Inflammatory macrophage treated with lipopolysaccharide for 1 hour (primary cell): ENCODE measurements around the gene DHX8.
"Not testable (repeated sequence)": the region's sequence is repeated elsewhere in the genome, so short reads cannot be mapped to it uniquely, and the experiment has no call there.

Source experiments
- DNase-seq, 2 donors: peaks; one replicate each; pipeline ENCODE4 v3.0.0-alpha.2; 2020 to 2022

DHX8 gene

DNA sequence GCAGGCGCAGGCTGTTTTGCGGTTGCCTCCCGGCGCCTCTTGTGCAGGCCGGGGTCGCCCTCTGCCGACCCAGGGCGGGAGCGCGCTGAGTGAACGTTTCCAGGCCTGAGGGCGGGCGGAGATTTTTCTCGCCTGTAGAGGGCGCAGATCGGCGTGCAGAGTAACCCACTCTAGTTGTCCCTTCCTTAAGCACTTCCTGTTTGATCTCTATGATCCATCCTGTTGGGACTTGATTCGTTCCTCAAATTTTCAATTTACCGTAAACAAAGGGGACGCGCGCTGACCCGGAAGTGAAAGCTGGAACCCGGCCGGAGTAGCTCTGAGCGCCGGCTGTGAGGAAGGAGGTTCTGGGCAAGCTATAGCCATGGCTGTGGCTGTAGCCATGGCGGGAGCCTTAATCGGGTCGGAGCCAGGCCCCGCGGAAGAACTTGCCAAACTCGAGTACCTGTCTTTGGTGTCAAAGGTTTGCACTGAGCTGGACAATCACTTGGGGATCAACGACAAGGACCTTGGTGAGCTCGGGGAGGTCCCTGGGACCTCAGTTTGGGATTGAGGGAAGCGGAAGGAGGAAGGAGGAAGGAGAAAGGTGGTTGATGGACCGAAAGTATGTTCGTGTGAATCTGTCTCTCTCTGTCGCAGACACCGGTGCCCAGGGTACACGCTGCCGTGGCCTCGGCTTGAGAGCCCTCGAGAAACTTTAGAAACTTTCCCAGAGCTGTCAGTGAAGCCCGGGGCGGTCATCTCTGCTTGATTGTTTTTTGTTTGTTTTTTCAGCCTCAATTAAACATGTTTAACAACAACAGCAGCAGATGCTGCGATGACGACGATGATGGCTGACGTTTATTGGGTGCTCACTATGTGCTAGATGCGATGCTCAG, at the start of gene DHX8:
DHX8 (plus strand) TSS at position 302 of the 878 bp plus-strand sequence; CDS start at position 365, 63 bp downstream.
- peak; percentile 98 to 100 for DNase-seq

DNA sequence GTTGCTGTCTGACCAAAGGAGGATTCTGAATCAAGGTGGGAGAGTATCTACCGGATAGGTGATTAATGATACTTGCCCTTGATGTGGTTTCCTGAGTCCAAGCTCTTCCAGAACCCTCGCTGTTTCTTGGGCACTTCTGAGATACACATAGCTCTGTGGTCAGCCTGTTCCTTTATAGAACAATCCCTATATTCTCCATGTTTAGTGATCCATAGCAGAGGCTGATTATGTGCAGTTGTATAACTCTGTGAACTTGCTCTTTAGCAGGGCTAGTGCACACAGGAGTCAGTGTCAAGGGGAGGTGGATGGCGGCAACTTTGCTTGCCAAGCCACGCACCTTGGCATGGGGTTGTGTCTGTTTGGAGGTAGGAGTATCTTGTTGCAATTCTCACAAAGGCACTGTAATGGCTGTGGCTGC, 48.9 kb upstream of the DHX8 start:
- DNase-seq, result no peak

DNA sequence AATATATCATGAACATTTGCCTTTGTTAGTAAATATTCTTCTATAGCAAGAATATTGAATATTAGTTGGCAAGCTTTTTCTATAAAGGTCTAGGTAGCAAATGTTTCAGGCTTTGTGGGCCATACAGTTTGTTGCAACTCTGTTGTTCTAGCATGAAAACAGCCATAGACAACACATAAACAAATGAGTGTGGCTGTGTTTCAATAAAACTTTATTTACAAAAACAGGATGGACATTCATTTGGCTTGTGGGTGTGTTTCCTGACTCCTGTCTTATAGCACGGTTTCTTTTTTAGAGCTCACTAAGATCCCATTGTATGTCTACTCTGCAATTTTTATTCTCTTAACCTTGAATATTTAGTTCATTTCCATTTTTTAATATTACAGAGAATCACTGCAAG, 46.0 kb upstream of the DHX8 start:
- no peak for DNase-seq

DNA sequence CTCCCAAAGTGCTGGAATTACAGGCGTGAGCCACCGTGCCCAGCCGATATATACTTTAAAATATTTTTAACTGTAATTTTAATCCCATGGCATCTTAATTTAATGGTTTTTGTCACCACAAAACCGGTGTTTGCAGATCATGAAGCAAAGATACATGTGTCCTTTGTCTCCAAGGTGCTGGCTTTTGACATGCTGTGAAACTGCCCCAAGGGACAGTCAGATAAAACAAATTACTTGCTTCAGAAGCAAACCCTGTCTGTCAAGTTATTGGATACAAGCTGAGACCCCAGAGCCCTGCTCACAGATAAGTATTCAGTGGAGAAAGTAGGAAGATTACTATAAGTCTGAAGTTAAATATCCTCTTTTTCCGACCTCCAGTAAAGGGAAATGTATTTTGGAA, 45.1 kb upstream of the DHX8 start:
- no peak for DNase-seq

DNA sequence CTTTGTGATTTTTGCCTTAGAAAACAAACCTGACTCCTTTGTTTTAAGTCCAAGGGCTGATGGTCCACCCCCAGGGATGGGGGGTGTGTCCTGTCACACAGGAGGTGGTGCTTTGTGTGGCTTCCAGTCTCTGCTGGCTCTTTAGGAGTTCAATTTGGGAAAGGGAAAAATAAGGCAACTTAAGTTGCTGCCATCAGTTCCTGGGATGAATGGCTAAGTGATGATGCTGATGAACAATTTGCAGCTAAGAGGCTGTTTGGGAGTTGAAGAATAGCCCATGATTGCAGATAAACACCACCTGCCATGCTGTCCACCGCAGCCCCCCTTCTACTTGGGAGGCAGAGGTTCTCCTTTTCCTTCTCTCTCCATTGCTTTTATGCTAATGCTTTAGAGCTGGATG, 44.7 kb upstream of the DHX8 start:
- DNase-seq, result no peak

DNA sequence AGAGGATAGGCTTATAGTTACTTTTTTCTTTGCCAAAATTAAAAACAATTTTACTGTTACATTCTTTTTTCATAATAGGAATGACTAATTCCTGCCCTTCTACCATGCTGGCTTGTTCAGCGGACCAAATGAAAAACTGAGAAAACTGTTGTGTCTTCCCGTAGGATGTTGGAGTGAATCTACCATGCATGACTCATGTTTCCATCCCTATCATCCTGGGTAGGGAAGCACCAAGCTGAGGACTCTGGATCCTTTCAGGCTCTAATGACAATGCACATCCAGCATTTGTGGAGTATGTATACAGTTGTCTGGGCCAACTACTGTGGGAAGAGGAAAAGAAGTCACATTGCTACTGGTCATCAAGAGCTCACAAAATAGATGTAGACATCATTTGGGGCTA, 41.1 kb upstream of the DHX8 start:
- no peak for DNase-seq

DNA sequence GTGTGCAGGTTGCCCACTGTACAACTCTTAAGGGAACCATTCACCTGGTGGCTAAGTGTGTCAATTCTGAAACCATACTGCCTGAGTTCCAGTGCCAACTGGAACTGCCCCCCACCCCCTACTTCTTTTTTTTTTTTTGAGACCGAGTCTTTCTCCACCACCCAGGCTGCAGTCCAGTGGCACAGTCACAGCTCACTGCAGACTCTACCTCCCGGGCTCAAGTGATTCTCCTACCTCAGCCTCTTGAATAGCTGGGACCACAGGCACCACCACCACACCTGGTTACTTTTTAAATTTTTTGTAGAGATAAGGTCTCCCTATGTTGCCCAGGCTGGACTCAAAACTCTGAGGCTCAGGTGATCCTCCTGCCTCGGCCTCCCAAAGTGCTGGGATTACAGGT, 40.4 kb upstream of the DHX8 start:
- DNase-seq, result no peak

DNA sequence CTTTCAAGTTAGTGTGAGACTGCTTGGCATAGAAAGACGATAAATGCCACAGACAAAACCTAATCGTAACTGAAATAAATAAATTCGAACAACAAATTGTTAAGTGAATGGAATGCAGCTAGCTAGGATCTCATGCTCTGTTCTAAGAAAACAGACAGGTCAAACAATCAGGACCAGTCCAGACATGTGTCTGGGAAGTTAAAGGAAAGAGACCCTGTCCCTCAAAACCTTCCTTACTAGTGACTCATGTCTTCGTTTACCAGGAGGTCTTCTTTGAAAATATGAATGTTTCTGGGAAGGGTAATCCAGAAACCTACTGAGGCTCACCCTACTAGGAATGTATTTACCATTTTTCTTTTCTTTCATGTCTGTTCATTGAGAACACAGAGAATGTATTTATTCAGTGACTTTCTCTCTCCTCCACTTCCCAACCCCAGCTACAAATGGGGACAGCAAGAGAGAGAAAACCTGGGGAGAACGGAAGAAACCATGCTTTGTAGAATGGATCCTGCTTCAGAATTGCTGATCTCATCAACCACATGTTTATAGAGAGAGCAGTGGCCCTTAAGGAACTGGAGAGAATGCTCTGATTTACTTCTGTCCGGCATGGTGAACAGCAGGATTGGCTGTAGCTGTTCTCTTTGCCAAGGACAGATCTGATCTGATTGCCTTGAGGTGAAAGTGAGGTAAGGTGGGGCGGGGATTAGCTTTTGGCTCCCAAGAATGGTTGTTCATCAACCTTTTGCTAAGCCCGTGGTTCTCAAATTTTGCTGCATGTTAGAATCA, 39.4 kb upstream of the DHX8 start:
- no peak for DNase-seq

DNA sequence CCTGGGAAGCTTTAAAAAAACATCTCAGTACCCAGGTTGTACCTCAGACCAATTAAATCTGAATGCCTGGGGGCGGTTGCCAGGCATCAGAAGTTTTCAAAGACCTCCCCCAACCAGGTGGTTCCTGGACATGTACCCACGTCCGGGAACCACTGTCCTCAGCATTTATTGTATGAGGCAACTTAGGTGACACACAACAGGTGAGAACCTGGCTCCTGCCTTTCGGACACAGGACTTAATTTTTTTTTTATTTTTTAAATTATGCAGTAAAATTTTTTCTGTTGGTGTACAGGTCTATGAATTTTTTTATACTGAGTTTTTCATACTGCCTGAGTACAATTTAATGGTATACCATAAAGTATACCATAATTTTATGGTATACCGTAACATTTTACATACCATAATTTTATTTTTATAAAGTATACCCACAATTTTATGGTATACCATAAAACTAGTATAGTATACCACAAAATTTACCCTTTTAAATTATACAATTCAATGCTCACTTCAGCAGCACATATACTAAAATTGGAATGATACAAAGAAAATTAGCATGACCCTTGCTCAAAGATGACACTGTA, 38.7 kb upstream of the DHX8 start:
- DNase-seq, result no peak

DNA sequence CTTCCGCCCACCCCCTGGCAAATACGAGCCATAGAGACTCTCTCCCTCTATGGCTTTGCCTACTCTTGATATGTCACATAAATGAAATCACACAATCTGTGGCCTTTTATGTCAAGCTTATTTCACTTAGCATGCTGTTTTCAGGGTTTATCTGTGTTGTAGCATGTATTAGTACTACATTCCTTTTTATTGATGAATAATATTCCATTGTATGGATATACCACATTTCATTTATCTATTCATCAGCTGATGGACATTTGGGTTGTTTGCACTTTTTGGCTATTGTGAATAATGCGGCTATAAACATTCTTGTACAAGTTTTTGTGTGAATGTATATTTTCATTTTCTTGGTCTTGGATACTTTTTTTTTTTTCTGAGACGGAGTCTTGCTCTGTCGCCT, 37.0 kb upstream of the DHX8 start:
- no peak for DNase-seq

DNA sequence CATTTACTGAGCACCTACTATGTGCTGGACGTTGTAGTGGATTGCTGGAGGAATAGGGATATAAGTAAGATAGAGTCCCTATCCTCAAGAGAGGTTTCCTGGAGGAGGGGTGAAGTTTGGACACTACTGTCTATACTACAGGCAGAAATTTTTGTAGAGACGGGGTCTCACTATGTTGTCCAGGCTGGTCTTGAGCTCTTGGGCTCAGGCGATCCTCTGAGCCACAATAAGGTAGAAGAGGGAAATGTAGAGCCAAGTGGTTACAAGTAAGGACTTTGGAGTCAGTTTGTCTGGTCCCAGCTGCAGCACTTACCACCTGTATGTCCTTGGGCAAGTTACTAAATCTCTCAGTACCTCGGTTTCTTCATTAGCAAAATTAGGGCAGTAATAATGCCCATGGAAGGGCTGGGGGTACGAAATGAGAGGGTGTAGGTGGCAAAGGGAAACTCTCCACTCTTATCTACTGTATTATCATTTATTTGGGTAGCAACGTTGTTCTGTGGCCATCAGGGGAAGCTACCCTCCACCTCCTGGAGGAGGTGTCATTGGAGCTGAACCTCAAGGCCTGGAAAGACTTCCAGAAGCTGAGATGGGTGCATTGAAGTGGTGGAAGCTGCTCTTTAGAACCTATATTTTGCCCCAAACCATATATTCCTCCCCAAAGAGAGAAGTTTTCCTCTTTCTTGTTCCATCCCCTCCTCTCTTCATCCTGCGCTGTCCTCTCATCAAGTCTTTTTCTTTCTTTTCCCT, 34.9 kb upstream of the DHX8 start:
- no peak for DNase-seq

DNA sequence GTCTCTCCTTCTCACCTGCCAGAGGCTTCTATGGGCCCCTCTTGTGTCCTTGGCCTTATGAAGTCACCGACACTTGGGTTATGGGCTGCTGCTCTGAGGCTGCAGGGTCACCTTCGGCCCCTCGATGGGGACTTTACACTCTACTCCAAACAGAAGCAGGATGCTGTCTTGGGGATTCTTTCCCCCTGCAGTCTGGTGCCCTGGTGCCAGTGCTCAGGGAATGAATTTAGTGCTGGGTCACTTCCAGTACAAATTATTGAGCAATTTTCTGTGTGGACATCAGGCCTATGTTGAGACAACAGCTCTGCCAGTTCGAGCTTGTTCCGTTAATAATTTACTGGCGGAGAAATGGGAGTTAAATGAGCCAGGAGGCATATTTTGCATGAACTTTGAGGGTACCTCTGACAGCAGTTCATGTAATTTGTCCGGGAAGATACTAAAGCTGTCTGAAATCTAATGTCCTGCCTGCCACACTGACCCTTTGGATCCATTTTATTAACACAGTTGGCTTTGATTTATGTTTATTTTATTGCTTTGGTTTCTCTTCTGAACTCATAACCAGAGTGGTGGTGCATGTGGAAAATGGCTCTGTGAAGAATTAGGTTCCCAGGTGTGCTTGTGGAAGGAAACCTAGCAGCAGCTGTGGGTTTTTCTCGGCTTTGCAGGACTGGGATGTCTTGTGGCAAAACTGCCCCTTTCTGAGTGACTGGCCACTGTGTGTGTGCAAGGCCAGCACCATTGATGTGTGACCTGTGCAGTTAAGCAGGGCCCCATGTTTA, 34.1 kb upstream of the DHX8 start:
- DNase-seq, result no peak

DNA sequence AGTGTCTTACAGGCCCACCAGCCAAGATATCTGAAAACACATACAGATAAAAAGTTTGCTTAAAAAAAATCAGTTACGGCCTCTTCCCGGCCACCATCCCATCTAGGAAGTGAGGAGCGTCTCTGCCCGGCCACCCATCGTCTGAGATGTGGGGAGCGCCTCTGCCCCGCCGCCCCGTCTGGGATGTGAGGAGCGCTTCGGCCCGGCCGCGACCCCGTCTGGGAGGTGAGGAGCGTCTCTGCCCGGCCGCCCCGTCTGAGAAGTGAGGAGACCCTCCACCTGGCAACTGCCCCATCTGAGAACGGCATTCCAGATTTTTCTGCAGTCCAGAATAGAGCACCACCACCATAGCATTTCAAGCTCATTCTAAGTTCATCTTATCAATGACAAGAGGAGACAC, 33.0 kb upstream of the DHX8 start:
- not testable (repeated sequence) for DNase-seq

DNA sequence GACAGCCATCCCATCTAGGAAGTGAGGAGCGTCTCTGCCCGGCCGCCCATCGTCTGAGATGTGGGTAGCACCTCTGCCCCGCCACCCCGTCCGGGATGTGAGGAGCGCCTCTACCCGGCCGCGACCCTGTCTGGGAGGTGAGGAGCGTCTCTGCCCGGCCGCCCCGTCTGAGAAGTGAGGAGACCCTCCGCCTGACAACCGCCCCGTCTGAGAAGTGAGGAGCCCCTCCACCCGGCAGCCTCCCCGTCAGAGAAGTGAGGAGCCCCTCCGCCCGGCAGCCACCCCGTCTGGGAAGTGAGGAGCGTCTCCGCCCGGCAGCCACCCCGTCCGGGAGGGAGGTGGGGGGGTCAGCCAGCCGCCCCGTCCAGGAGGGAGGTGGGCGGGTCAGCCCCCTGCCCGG, 32.0 kb upstream of the DHX8 start:
- DNase-seq, result not testable (repeated sequence)

DNA sequence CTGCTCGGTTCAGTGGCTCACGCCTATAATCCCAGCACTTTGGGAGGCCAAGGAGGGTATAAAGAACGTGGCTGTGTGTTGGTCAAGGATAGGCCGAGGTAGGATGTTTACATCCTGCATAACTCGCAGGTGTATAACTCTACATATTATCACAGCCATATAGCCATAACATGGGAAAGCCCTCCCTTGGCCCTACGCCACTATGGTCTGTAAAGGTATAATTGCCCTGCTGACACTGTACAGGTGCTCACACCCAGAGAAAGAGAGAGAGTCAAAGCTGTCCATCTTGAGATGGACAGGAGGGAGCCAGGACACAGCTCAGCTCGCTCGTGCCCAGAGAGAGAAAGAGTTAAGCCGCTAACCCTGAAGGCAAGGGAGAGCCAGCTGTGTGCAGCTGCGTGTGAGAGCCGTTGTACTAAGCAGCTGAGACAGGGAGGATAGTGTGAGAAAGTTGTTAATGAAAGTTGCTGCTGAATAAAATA, 30.4 kb upstream of the DHX8 start:
- no peak for DNase-seq

DNA sequence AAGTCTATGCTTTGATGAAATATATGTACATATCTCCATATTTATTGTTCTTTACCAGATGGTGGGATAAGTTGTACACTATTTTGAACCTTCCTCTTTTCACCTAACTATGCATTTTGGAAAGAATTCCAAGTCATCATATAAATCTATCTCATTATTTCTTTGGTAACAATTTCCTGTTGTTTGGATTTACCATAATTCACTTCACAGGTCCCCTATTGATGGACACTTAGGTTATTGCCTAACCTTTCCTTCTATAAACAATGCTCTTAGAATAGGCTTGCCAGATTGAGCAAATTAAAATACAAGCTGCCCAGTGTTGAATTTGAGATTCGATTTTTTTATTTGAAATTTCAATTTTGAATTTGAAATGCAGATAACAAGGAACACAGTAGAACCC, 28.9 kb upstream of the DHX8 start:
- no peak for DNase-seq

DNA sequence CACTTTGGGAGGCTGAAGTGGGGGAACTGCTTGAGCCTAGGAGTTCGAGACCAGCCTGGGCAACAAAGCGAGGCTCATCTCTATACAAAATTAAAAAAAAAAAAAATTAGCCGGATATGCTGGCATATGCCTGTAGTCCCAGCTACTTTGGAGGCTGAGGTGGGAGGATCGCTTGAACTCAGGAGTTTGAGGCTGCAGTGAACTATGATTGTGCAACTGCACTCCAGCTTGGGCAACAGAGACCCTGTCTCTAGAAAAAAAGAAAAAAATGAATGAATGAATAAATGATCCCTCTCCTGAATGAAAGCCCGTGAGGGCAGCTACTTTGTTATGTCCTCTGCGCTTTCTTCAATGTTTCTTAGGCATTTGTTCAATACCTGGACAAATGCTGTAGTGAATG, 27.7 kb upstream of the DHX8 start:
- DNase-seq, result no peak

DNA sequence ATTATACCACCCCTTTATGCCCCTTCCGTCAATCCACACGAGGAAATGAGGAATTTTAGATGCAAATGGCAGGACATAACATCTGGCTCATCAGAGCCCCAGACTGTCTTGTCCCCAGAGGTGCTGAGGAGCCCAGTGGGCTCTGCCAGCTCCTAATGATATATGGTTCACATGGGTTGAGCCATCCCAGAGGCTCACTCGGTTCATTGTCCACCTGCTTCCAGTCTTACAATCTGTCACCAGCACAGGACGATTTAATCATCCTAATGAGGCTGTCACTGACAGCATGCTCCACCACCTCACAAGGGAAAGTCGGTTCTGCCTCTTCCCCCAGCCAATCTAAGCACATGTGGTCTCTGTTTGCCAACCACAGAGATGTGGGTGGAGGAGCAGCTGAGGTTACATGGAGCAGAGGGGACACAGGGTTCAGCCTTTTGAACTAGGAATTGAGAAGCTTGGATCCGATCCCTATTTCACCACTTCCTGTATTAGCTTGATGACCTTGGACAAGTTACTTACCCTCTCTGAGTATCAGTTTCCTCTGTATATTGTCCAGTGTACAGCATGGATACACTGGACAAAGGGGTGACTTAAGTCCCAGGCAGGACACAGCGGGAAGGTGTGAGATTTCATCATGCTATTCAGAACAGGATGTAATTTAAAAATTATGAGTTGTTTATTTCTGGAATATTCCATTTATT, 27.0 kb upstream of the DHX8 start:
- DNase-seq, result peak; percentile 75 to 99

DNA sequence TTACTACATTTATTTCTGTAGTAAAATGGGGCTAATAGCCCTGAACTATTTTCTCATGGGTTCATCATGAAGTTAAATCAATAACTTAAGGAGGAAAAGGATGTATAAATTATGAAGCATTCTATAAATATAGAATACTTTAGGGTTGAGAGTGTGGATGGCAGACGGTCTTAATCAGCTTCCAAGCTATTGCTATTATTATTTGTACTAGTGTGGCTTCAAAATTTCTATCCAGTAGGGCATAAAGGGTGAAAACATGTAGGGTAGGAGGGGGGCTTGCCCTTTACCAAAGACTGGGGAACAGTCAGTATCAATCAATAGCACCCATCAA, 26.4 kb upstream of the DHX8 start:
- no peak for DNase-seq

DNA sequence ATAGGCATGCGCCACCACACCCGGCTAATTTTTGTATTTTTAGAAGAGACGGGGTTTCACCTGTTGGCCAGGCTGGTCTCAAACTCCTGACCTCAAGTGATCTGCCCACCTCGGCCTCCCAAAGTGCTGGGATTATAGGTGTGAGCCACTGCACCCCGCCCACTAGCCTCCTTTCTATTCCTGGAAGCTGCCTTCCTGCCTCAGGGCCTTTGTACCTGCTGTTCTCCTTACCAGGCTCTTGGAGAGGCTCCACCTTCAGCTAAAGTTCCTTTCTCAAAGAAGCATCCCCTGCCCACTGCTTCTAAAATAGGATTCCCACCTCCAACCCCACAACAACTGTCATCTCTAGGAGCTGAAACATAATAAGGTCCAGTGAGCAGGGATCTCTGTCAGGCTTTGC, 23.9 kb upstream of the DHX8 start:
- not testable (repeated sequence) for DNase-seq

DNA sequence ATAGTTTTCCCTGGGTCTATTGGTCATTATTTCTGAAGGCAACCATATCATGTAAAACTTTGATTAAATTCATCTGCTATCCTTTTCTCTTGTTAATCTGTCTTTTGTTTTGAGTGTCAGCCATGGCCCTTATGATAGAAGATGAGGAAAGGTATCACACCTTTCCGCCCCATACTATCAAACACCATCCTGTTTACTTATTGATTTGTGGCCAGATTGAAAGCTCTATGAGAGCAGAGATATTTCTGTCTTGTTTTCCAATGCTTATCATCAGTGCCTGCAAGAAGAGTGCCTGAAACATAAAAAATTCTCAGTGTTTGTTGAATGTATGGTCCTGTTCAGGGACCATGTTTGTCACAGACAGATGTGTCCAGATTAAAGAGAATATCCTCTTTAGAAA, 22.6 kb upstream of the DHX8 start:
- DNase-seq, result no peak

DNA sequence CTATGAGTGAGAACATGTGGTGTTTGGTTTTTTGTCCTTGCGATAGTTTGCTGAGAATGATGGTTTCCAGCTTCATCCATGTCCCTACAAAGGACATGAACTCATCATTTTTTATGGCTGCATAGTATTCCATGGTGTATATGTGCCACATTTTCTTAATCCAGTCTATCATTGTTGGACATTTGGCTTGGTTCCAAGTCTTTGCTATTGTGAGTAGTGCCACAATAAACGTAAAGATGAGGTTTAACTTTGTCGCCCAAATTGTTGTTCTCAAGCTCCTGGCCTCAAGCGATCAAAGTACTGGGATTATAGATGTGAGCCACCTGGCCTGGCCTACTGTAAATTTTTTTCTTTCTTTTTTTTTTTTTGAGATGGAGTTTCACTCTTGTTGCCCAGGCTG, 21.2 kb upstream of the DHX8 start:
- DNase-seq, result not testable (repeated sequence)
